Smooth muscle cell (in vitro differentiated cells): ENCODE data around the gene NUP210. TPM values are rescaled to one million over a fixed set of nuclear protein-coding genes. Genes with fewer than 3 reads are reported as not detected.

Source experiments
- DNase-seq: peaks from one replicate; lab custom pipeline; 2025; ENCODE audit not compliant: unreplicated experiment; lab: John Stamatoyannopoulos, UW
- H2AFZ ChIP-seq: fragments of 200-600 bp; sonication (generic); 2 replicates; pipeline ENCODE4 v1.6.0; 2016; ENCODE audit warnings: antibody characterized with exemption, low read depth, mild to moderate bottlenecking
- H3F3A ChIP-seq: fragments of 200-600 bp; sonication (generic); 2 replicates; pipeline ENCODE4 v1.6.0; 2017; ENCODE audit warnings: antibody characterized with exemption, low read depth
- H3K27ac ChIP-seq: fragments of 200-600 bp; sonication (generic); 2 replicates; pipeline ENCODE4 v1.5.1; 2016; ENCODE audit warnings: low read depth, mild to moderate bottlenecking
- H3K27me3 ChIP-seq: fragments of 200-600 bp; sonication (generic); 2 replicates; pipeline ENCODE4 v1.6.1; 2016; ENCODE audit warnings: low read depth, mild to moderate bottlenecking
- H3K36me3 ChIP-seq: fragments of 200-600 bp; sonication (generic); 2 replicates; pipeline ENCODE4 v1.5.1; 2016; ENCODE audit warnings: low read depth
- H3K4me1 ChIP-seq: fragments of 200-600 bp; sonication (generic); 2 replicates; pipeline ENCODE4 v1.5.1; 2016; ENCODE audit warnings: low read depth
- H3K4me2 ChIP-seq: fragments of 200-600 bp; sonication (generic); 2 replicates; pipeline ENCODE4 v1.6.0; 2016; ENCODE audit warnings: mild to moderate bottlenecking
- H3K4me3 ChIP-seq: fragments of 200-600 bp; sonication (generic); 2 replicates; pipeline ENCODE4 v1.5.1; 2016; ENCODE audit warnings: mild to moderate bottlenecking
- H3K79me2 ChIP-seq: fragments of 200-600 bp; sonication (generic); 2 replicates; pipeline ENCODE4 v1.6.0; 2016; ENCODE audit warnings: low read depth, mild to moderate bottlenecking
- H3K9ac ChIP-seq: fragments of 200-600 bp; sonication (generic); 2 replicates; pipeline ENCODE4 v1.6.0; 2016; ENCODE audit warnings: low read depth
- H3K9me3 ChIP-seq: fragments of 200-600 bp; sonication (generic); replicated peaks from 2 replicates; pipeline ENCODE4 v1.5.1; 2016; ENCODE audit warnings: low read depth
- H4K20me1 ChIP-seq: fragments of 200-600 bp; sonication (generic); 2 replicates; pipeline ENCODE4 v1.6.0; 2016; ENCODE audit warnings: low read depth
- WGBS: methylation state at CpG from one replicate; pipeline ENCODE4 v1.1.7; 2016; ENCODE audit warnings: low lambda C conversion rate; 5-methylcytosine and 5-hydroxymethylcytosine counted together
- polyA plus RNA-seq: library from polyadenylated mRNA; unstranded; fragments of >200 nt; fragmentation: Nextera tagmentation; extraction: Ambion mirVana; gene quantifications from 2 replicates; pipeline ENCODE4 v1.2.1, GENCODE V29; 2016
- total RNA-seq: library from RNA; depleted of rRNA; stranded (reverse); fragments of >200 nt; gene quantifications from 2 replicates; pipeline ENCODE4 v1.2.3, GENCODE V29; 2014
- TF ChIP-seq, protein P1 (sequence below): fragments of 200-600 bp; sonication (generic); IDR thresholded peaks from 2 replicates; pipeline ENCODE4 v1.5.1; 2017; ENCODE audit warnings: borderline replicate concordance, mild to moderate bottlenecking, antibody characterized with exemption; ENCODE audit not compliant: insufficient read depth, poor library complexity, severe bottlenecking

The NUP210 gene
- total and polyA plus RNA-seq, 2 experiments from 2014 or later, result 0.35 to 1.5 TPM

GRCh38 chr3:13406190-13406589 lies 13.9 kb downstream of the NUP210 start:
- Histone ChIP-seq H3K9ac (no peak overlapping the region), H3K9me3 (peaks cover 5% of the 10 kb centered on the region), H3K79me2 (no peaks in the 10 kb centered on the region), H3K36me3 (no peaks in the 10 kb centered on the region), H3K4me2 (no peak overlapping the region), H3K27me3 (no peaks in the 10 kb centered on the region), H3K27ac (no peak overlapping the region), H3K4me3 (no peak overlapping the region), H4K20me1 (no peaks in the 10 kb centered on the region), H3K4me1 (no peaks in the 10 kb centered on the region), H2AFZ (no peak overlapping the region), H3F3A (no peaks in the 10 kb centered on the region)
- WGBS, result 90% methylated on average over 5 of the region's 5 CpGs
- no peak for DNase-seq
- TF ChIP-seq, protein P1, sequence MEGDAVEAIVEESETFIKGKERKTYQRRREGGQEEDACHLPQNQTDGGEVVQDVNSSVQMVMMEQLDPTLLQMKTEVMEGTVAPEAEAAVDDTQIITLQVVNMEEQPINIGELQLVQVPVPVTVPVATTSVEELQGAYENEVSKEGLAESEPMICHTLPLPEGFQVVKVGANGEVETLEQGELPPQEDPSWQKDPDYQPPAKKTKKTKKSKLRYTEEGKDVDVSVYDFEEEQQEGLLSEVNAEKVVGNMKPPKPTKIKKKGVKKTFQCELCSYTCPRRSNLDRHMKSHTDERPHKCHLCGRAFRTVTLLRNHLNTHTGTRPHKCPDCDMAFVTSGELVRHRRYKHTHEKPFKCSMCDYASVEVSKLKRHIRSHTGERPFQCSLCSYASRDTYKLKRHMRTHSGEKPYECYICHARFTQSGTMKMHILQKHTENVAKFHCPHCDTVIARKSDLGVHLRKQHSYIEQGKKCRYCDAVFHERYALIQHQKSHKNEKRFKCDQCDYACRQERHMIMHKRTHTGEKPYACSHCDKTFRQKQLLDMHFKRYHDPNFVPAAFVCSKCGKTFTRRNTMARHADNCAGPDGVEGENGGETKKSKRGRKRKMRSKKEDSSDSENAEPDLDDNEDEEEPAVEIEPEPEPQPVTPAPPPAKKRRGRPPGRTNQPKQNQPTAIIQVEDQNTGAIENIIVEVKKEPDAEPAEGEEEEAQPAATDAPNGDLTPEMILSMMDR, result no peak

DNA sequence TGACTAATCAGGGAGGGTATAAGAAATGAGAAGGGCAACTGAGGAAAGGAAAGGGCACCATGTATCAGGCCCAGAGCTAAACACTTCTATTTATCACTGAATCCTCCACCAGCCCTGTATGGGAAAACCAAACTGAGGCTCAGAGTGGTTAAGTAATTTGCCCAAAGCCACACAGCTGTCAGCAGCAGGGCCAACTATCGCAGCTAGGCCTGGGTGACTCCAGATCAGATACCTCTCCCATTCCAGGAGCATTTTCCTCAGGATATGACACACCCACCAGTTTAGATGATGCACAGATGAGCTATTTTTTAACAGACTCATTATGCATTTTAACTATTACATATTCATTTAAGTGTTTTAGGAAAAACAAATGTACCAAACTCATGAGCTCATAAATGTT lies 14.5 kb downstream of the NUP210 start:
- H3K36me3 ChIP-seq, result no peaks in the 10 kb centered on the region
- no peak overlapping the region for H2AFZ ChIP-seq
- H3K4me2 ChIP-seq, result no peak overlapping the region
- no peaks in the 10 kb centered on the region for H4K20me1 ChIP-seq
- H3K4me3 ChIP-seq, result no peak overlapping the region
- WGBS, result 88% methylated on average over 1 of the region's 1 CpG
- H3K79me2 ChIP-seq, result no peaks in the 10 kb centered on the region
- no peak overlapping the region for H3K9ac ChIP-seq
- no peaks in the 10 kb centered on the region for H3F3A ChIP-seq
- TF ChIP-seq, protein P1, result no peak
- peaks cover 5% of the 10 kb centered on the region for H3K9me3 ChIP-seq
- H3K27ac ChIP-seq, result no peak overlapping the region
- H3K27me3 ChIP-seq, result no peaks in the 10 kb centered on the region
- DNase-seq, result no peak
- H3K4me1 ChIP-seq, result no peaks in the 10 kb centered on the region

DNA sequence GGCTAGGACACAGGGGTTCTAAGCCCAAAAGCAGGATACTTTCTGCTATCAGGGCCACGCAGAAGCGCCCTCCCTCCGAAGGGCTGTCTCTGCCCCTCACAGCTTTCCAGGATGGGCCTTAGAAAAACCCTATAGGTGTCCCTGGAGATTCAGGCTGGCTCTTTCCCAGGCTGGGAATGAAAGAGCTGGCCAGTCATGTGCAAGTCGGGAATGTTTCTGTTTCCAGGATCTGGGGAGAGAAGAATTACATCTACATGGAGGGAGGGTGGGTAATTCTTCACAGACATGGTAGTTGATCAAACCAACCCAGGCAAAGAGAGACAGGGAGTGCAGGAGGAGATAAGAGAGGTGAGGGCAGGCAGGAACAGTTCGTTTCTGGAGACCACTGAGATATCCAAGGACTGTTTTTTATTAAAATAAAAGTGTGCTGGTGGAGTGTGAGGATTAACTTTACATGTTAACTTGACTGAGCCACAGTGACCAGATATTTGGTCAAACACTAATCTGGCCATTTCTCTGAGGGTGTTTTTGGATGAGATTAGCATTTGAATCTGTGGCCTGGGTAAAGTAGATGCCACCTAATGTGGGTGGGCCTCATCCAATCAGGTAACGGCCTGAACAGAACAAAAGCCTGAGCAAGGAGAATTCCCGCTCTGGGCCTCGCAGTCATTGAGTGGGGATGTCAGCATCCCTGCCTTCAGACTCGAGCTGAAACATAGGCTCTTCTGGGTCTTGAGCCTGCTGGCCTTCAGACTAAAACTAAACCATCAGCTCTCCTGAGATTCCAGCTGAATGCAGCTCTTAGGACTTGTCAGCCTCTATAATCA lies 15.3 kb downstream of the NUP210 start:
- Histone ChIP-seq H3K36me3 (no peaks in the 10 kb centered on the region), H3K27me3 (no peaks in the 10 kb centered on the region), H3K4me3 (no peak overlapping the region), H3K79me2 (no peaks in the 10 kb centered on the region), H3K4me1 (no peaks in the 10 kb centered on the region), H3F3A (no peaks in the 10 kb centered on the region), H3K4me2 (no peak overlapping the region), H3K9me3 (peaks cover 5% of the 10 kb centered on the region), H2AFZ (no peak overlapping the region), H4K20me1 (no peaks in the 10 kb centered on the region), H3K9ac (no peak overlapping the region), H3K27ac (no peak overlapping the region)
- TF ChIP-seq, protein P1, result no peak
- DNase-seq, result no peak
- WGBS, result 86% methylated on average over 9 of the region's 9 CpGs

DNA sequence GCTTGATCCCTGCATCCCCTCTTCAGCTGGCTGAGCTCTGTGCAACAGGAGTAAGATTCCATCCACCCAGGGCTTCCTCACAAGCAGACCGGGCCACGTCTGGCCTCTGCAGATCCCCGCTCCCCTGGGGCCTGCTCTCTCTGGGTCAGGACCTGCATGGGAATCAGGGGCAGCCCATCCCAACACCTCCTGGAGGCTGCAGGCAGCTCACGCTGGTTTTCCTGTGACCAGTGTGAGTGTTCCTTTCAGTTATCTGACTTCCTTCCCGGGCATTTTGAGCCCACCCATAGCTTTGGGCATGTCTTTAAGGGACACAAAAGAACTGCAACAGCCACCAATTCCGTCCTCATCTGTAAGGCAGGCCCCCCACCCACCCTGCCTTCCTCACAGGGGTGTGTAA lies 16.3 kb downstream of the NUP210 start:
- Histone ChIP-seq H3F3A (no peaks in the 10 kb centered on the region), H3K4me3 (no peak overlapping the region), H3K27ac (no peak overlapping the region), H3K79me2 (no peaks in the 10 kb centered on the region), H2AFZ (no peak overlapping the region), H3K36me3 (no peaks in the 10 kb centered on the region), H3K4me1 (no peaks in the 10 kb centered on the region), H4K20me1 (no peaks in the 10 kb centered on the region), H3K9me3 (peaks cover 5% of the 10 kb centered on the region), H3K9ac (no peak overlapping the region), H3K27me3 (no peaks in the 10 kb centered on the region), H3K4me2 (no peak overlapping the region)
- TF ChIP-seq, protein P1, result no peak
- DNase-seq, result no peak
- WGBS, result 85% methylated on average over 6 of the region's 6 CpGs
